ENCODE measurements around the gene YAP1. TPM values are rescaled to one million over a fixed set of nuclear protein-coding genes. Genes with fewer than 3 reads are reported as not detected.

YAP1 gene
- polyA plus RNA-seq, 1 donor from 2014 or later: 0.46 TPM

DNA sequence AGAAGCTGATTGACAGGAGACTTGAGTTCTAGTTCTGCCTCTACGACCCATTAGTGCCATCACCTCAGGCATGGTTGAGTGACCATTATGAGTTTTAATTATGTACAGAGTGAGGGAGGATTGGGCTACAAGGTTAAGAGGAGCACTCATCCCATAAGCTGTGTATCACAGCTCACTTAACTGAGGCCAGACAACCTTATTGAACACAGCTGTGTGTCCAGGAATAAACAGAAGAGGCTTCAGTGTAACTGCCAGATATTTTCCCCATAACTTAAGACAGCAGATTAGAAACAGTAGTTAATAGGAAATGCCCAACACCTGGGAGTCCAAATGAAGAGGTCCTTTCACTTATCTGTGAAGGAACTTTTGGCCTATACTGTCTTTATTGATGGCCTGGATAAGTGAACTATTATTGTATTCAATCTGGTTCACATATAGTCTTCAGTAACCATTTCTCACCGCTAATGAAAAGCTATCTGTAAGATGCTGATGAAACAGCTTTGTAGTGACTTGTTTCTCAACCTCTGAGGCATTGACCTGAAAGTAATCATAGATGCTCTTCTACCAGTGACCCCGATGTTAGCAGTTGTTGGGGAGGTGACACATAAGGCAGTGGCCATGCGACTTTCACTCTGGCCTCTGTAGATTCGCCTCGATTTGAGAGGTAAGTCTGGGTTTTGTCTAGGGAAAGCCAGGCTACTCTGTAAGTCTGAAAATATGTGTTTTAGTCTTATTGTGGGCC lies 41.7 kb downstream of the YAP1 start:
- H4K20me1 ChIP-seq (ENCODE audit: insufficient read depth): no peaks in the 10 kb centered on the region
- no peaks in the 10 kb centered on the region for H3K36me3 ChIP-seq (ENCODE audit: insufficient read depth, low read length)
- H3K9me2 ChIP-seq (ENCODE audit: insufficient read depth, low read length): no peaks in the 10 kb centered on the region
- no peak overlapping the region for H3K27ac ChIP-seq (ENCODE audit: low read length)
- H3K27me3 ChIP-seq (ENCODE audit: insufficient read depth, low read depth, low read length): no peaks in the 10 kb centered on the region
- H3K4me3 ChIP-seq (ENCODE audit: low read length): no peak overlapping the region
- H2AFZ ChIP-seq (ENCODE audit: low read depth, low read length): no peak overlapping the region
- H3K79me2 ChIP-seq (replicated peaks; ENCODE audit: insufficient read depth, low read length): peaks cover 10% of the 10 kb centered on the region
- TF ChIP-seq, protein P1, sequence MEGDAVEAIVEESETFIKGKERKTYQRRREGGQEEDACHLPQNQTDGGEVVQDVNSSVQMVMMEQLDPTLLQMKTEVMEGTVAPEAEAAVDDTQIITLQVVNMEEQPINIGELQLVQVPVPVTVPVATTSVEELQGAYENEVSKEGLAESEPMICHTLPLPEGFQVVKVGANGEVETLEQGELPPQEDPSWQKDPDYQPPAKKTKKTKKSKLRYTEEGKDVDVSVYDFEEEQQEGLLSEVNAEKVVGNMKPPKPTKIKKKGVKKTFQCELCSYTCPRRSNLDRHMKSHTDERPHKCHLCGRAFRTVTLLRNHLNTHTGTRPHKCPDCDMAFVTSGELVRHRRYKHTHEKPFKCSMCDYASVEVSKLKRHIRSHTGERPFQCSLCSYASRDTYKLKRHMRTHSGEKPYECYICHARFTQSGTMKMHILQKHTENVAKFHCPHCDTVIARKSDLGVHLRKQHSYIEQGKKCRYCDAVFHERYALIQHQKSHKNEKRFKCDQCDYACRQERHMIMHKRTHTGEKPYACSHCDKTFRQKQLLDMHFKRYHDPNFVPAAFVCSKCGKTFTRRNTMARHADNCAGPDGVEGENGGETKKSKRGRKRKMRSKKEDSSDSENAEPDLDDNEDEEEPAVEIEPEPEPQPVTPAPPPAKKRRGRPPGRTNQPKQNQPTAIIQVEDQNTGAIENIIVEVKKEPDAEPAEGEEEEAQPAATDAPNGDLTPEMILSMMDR (IDR thresholded peaks at IDR 0.05; ENCODE audit: poor library complexity, severe bottlenecking): no peak
- TF ChIP-seq, protein P2, sequence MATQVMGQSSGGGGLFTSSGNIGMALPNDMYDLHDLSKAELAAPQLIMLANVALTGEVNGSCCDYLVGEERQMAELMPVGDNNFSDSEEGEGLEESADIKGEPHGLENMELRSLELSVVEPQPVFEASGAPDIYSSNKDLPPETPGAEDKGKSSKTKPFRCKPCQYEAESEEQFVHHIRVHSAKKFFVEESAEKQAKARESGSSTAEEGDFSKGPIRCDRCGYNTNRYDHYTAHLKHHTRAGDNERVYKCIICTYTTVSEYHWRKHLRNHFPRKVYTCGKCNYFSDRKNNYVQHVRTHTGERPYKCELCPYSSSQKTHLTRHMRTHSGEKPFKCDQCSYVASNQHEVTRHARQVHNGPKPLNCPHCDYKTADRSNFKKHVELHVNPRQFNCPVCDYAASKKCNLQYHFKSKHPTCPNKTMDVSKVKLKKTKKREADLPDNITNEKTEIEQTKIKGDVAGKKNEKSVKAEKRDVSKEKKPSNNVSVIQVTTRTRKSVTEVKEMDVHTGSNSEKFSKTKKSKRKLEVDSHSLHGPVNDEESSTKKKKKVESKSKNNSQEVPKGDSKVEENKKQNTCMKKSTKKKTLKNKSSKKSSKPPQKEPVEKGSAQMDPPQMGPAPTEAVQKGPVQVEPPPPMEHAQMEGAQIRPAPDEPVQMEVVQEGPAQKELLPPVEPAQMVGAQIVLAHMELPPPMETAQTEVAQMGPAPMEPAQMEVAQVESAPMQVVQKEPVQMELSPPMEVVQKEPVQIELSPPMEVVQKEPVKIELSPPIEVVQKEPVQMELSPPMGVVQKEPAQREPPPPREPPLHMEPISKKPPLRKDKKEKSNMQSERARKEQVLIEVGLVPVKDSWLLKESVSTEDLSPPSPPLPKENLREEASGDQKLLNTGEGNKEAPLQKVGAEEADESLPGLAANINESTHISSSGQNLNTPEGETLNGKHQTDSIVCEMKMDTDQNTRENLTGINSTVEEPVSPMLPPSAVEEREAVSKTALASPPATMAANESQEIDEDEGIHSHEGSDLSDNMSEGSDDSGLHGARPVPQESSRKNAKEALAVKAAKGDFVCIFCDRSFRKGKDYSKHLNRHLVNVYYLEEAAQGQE (IDR thresholded peaks at IDR 0.05; ENCODE audit: borderline replicate concordance): no peak
- TF ChIP-seq RAD21 (conservative IDR thresholded peaks at IDR 0.05) (no peak), SMC3 (conservative IDR thresholded peaks at IDR 0.05; ENCODE audit: poor library complexity) (no peak), EP300 (conservative IDR thresholded peaks at IDR 0.05; ENCODE audit: poor library complexity, severe bottlenecking) (no peak), EZH2 (IDR thresholded peaks at IDR 0.05; ENCODE audit: borderline replicate concordance, insufficient read depth, low read length, poor library complexity, severe bottlenecking) (no peak), POLR2AphosphoS5 (IDR thresholded peaks at IDR 0.05) (no peak), MXI1 (conservative IDR thresholded peaks at IDR 0.05; ENCODE audit: poor library complexity, severe bottlenecking) (no peak), TAF1 (IDR thresholded peaks at IDR 0.05; ENCODE audit: low read depth) (no peak)
- no peaks in the 10 kb centered on the region for H3F3A ChIP-seq (ENCODE audit: insufficient read depth, low read length, poor library complexity, severe bottlenecking)
- no peaks in the 10 kb centered on the region for H3K9me3 ChIP-seq (ENCODE audit: low read length)
- H3K4me2 ChIP-seq (ENCODE audit: low read length): no peak overlapping the region
- H3K9ac ChIP-seq (ENCODE audit: low read length): no peak overlapping the region

DNA sequence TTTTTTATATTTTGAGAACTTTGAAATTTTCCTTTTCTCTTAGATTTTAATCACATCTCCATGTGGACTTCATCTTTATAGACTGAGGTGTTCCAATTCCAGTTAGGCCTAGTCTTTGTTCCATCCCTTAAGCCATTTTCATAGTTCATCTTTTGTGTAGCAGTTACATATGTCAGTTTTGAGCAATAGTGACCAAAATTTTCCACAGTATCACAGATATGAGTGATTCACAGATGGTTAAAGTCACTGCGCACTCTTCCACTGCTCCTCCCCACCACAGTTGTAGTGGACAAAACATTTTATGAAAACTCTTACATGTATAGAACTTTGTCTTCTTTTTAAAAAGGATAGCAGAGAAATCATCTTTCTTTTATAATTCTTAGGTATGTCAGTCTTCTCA lies 42.8 kb downstream of the YAP1 start:
- no peaks in the 10 kb centered on the region for H3K36me3 ChIP-seq (ENCODE audit: insufficient read depth, low read length)
- H3F3A ChIP-seq (ENCODE audit: insufficient read depth, low read length, poor library complexity, severe bottlenecking): no peaks in the 10 kb centered on the region
- H3K9ac ChIP-seq (ENCODE audit: low read length): no peak overlapping the region
- peaks cover 6% of the 10 kb centered on the region for H3K79me2 ChIP-seq (replicated peaks; ENCODE audit: insufficient read depth, low read length)
- no peaks in the 10 kb centered on the region for H3K27me3 ChIP-seq (ENCODE audit: insufficient read depth, low read depth, low read length)
- no peaks in the 10 kb centered on the region for H3K9me2 ChIP-seq (ENCODE audit: insufficient read depth, low read length)
- no peak overlapping the region for H3K4me3 ChIP-seq (ENCODE audit: low read length)
- TF ChIP-seq, protein P2 (IDR thresholded peaks at IDR 0.05; ENCODE audit: borderline replicate concordance): no peak
- TF ChIP-seq, protein P1 (IDR thresholded peaks at IDR 0.05; ENCODE audit: poor library complexity, severe bottlenecking): no peak
- TF ChIP-seq SMC3 (conservative IDR thresholded peaks at IDR 0.05; ENCODE audit: poor library complexity) (no peak), TAF1 (IDR thresholded peaks at IDR 0.05; ENCODE audit: low read depth) (no peak), RAD21 (conservative IDR thresholded peaks at IDR 0.05) (no peak)
- H3K4me2 ChIP-seq (ENCODE audit: low read length): no peak overlapping the region
- H3K27ac ChIP-seq (ENCODE audit: low read length): no peak overlapping the region
- H3K9me3 ChIP-seq (ENCODE audit: low read length): no peaks in the 10 kb centered on the region
- H4K20me1 ChIP-seq (ENCODE audit: insufficient read depth): no peaks in the 10 kb centered on the region
- H2AFZ ChIP-seq (ENCODE audit: low read depth, low read length): no peak overlapping the region
